Progenitor cell of endocrine pancreas (in vitro differentiated cells): ENCODE results near the gene RUNX2. TPM values are rescaled to one million over a fixed set of nuclear protein-coding genes. Genes with fewer than 3 reads are reported as not detected.

Experiments
- DNase-seq: peaks from one replicate; pipeline ENCODE4 v3.0.0; 2021; ENCODE audit warnings: low spot score; ENCODE audit not compliant: unreplicated experiment
- H3K27ac Mint-ChIP-seq: 2 replicates; pipeline ENCODE4 v1.8.0; 2021; ENCODE audit warnings: mild to moderate bottlenecking, moderate library complexity, mixed read lengths
- H3K27me3 Mint-ChIP-seq: 2 replicates; pipeline ENCODE4 v1.8.0; 2021; ENCODE audit warnings: mixed read lengths
- H3K36me3 Mint-ChIP-seq: 2 replicates; pipeline ENCODE4 v1.8.0; 2022; ENCODE audit warnings: mixed read lengths; ENCODE audit not compliant: insufficient read depth
- H3K4me1 Mint-ChIP-seq: 2 replicates; pipeline ENCODE4 v1.8.0; 2021; ENCODE audit warnings: low read depth, mixed read lengths
- H3K4me3 Mint-ChIP-seq: 2 replicates; pipeline ENCODE4 v1.8.0; 2021; ENCODE audit warnings: low read depth, mild to moderate bottlenecking, moderate library complexity, mixed read lengths
- H3K9me3 Mint-ChIP-seq: 2 replicates; pipeline ENCODE4 v1.8.0; 2021; ENCODE audit warnings: low read depth, mixed read lengths
- CTCF ChIP-seq: fragments of 200-600 bp; sonication (generic); IDR thresholded peaks from one replicate; pipeline ENCODE4 v1.5.0; 2021; ENCODE audit warnings: antibody characterized with exemption, mild to moderate bottlenecking; ENCODE audit not compliant: unreplicated experiment
- total RNA-seq: library from RNA; stranded (reverse); gene quantifications from 2 replicates; pipeline ENCODE4 v1.2.1, GENCODE V29; 2021

RUNX2 gene
- total RNA-seq, 1 donor from 2014 or later = 0.46 TPM

- peaks cover 16% of the 10 kb centered on the region for H3K4me1 Mint-ChIP-seq
- TF ChIP-seq CTCF = no peak
- DNase-seq = no peak
- H3K36me3 Mint-ChIP-seq = no peaks in the 10 kb centered on the region
- H3K27me3 Mint-ChIP-seq = peaks cover 15% of the 10 kb centered on the region
- H3K9me3 Mint-ChIP-seq = no peaks in the 10 kb centered on the region
- H3K4me3 Mint-ChIP-seq = no peak overlapping the region
- no peak overlapping the region for H3K27ac Mint-ChIP-seq
Measured at GRCh38 chr6:45478240-45478639, 150.1 kb downstream of the RUNX2 start.

- H3K9me3 Mint-ChIP-seq = no peaks in the 10 kb centered on the region
- H3K27me3 Mint-ChIP-seq = peaks cover 15% of the 10 kb centered on the region
- DNase-seq = no peak
- TF ChIP-seq CTCF = no peak
- H3K4me1 Mint-ChIP-seq = peaks cover 3% of the 10 kb centered on the region
- no peak overlapping the region for H3K4me3 Mint-ChIP-seq
- no peak overlapping the region for H3K27ac Mint-ChIP-seq
- H3K36me3 Mint-ChIP-seq = no peaks in the 10 kb centered on the region
Measured at GRCh38 chr6:45479834-45480751, 152.0 kb downstream of the RUNX2 start.

GRCh38 chr6:45480752-45481415, 152.8 kb downstream of the RUNX2 start:
- no peaks in the 10 kb centered on the region for H3K9me3 Mint-ChIP-seq
- H3K4me1 Mint-ChIP-seq = peaks cover 3% of the 10 kb centered on the region
- no peak for TF ChIP-seq CTCF
- H3K36me3 Mint-ChIP-seq = no peaks in the 10 kb centered on the region
- peaks cover 15% of the 10 kb centered on the region for H3K27me3 Mint-ChIP-seq
- DNase-seq = no peak
- no peak overlapping the region for H3K4me3 Mint-ChIP-seq
- no peak overlapping the region for H3K27ac Mint-ChIP-seq

GRCh38 chr6:45483021-45483420, 154.9 kb downstream of the RUNX2 start:
- H3K4me1 Mint-ChIP-seq = peaks cover 3% of the 10 kb centered on the region
- peaks cover 15% of the 10 kb centered on the region for H3K27me3 Mint-ChIP-seq
- no peak for TF ChIP-seq CTCF
- H3K36me3 Mint-ChIP-seq = no peaks in the 10 kb centered on the region
- no peak for DNase-seq
- no peaks in the 10 kb centered on the region for H3K9me3 Mint-ChIP-seq
- H3K27ac Mint-ChIP-seq = no peak overlapping the region
- no peak overlapping the region for H3K4me3 Mint-ChIP-seq

GRCh38 chr6:45483501-45483900, 155.4 kb downstream of the RUNX2 start:
- H3K36me3 Mint-ChIP-seq = no peaks in the 10 kb centered on the region
- H3K4me1 Mint-ChIP-seq = peaks cover 3% of the 10 kb centered on the region
- H3K27ac Mint-ChIP-seq = no peak overlapping the region
- no peak overlapping the region for H3K4me3 Mint-ChIP-seq
- H3K9me3 Mint-ChIP-seq = no peaks in the 10 kb centered on the region
- DNase-seq = no peak
- H3K27me3 Mint-ChIP-seq = peaks cover 15% of the 10 kb centered on the region
- TF ChIP-seq CTCF = no peak
